Germinal center (tissue), 1 donor: ENCODE data around the gene IL2RA.
A peak's percentile ranks its signal among the peaks of the same experiment; 100 is the strongest.
"Not testable (repeated sequence)": the region's sequence is repeated elsewhere in the genome, so short reads cannot be mapped to it uniquely, and the experiment has no call there.

Source experiments
- DNase-seq: peaks from one replicate; pipeline ENCODE4 v3.0.0; 2012; ENCODE audit warnings: mixed read lengths, low spot score

IL2RA gene

DNA sequence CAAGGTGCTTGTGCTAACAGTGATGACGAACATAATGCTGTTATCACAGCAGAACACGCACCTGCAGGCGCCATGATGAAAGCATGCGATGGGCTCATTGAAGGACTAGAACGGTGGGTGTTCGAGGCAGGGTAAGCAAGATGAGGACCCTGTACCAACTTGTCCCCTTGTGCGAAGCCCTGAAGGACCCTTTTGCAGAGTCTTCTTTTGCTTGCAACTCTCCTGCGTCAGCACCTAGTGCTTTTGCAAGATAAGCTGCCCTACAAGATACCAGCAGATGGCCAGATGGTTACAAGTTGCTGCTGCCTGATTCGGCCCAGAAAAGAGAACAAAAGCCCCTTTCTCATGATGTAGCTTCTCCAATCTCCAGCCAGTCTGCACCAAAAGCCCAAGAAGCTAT is 80.6 kb downstream of the IL2RA start:
- DNase-seq = no peak

GRCh38 chr10:5978230-5978489 is 84.0 kb downstream of the IL2RA start:
- DNase-seq = no peak

- DNase-seq = peak; percentile 88
These were observed 84.5 kb downstream of the IL2RA start, which contains the start of gene IL15RA for GRCh38 chr10:5977471-5978229. Gene IL15RA, minus strand, starts transcription at chr10:5977543. Its CDS starts 51 bp downstream, at chr10:5977492.

GRCh38 chr10:5976512-5977470 is 85.4 kb downstream of the IL2RA start:
- peak; percentile 58 for DNase-seq

DNA sequence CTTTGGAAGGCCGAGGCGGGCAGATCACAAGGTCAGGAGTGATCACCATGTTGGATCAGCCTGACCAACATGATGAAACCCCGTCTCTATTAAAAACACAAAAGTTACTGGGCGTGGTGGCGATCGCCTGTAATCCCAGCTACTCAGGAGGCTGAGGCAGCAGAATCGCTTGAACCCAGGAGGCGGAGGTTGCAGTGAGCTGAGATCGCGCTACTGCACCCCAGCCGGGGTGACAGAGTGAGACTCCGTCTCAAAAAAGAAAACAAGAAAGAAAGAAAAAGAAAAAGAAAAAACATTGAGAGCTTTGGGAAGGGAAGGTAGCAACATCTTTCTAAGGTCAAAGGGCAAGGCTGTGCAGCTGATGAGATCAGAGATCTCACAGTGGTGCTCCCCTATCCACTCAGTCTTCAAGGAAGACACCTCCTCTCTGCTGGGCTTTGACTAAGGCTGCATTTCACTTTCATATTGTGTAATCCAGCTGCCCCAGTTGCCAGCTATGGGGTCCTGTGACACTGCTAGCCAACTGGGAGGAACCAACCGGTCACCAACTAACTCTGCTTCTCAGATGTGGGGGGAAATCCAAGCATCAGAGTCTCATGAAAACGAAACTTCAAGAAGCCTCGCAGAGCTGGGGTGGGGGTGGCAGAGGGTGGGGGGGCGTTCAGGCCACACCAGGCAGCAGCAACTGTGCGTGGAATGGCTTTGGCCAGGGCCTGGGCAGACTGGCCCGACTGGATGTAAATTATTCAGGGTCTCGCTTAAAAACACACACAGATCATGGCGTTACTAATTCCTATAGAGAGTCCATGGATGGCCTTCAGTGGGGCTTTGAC is 86.3 kb downstream of the IL2RA start:
- DNase-seq = peak; percentile 71

GRCh38 chr10:5973069-5973468 is 89.1 kb downstream of the IL2RA start:
- no peak for DNase-seq

DNA sequence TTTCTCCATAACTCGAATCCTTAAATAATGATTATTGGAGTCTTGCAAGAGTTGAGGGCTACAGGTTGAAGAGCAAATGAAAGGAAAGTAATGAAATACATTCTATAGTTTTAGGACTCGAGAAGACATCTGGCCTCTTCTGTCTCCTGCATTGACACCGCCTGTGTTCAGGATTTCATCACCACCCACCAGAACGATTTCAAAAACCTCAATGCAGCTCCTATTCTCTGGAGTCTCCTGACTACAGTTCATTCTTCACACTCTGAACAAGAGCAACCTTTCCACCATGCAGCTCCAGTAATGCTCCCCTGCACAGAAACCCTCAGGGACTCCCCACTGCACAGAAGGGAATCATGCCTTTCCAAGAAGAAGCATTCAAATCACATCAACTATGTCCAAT is 90.3 kb downstream of the IL2RA start:
- no peak for DNase-seq

- peak; percentile 43 for DNase-seq
These were observed 90.8 kb downstream of the IL2RA start for GRCh38 chr10:5971315-5971832.

GRCh38 chr10:5970527-5970926 is 91.6 kb downstream of the IL2RA start:
- no peak for DNase-seq

DNA sequence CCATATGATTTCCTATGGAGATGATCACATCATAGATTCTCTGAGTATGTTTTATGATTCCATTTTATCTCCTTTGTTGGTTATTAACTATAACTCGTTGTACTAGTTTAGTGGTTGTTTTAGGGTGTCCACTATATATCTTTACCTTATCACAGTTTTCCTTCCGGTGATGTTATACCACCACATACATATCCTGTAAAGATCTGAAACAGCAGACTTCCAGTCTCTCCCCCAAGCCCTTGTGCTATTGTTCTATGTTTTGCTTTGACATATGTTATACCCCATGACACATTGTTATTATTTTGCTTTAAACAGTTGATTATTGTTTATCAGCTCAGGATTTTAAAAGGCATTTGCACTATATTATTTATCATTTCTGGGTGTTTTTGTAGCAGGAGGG is 92.1 kb downstream of the IL2RA start:
- no peak for DNase-seq

DNA sequence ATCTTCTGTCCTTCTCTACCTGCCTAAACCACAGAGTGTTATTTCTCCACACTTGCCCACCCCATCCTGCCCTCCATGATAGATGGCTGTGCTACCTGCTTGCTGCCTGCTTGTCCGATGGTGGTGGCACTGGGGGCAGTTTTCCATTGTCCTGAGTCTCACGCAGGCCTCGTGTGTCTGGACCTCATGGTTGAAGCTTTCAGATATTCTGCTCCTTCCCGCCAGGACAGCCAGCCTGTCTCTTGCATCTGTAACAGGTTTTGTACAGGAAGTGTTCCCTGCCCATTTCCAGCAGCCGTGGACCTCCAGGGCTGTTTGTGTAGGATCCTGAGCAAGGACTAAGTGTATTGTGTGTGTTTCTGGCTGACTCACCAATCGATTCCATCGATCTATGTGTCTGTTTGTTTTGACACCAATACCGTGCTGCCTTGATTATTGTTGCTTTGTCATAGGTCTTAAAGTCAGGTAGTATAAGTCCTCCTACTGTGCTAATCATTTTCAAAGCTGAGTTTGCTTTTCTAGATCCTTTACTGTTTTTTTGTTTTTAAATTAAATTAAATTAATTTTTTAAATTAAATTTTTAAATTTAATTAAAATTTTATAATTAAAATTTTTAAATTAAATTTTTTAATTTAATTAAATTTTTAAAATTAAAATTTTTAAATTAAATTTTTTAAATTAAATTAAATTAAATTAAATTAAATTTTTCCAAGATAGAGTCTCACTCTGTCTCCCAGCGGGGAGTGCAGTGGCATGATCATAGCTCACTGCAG is 93.3 kb downstream of the IL2RA start:
- DNase-seq = no peak

- no peak for DNase-seq
These were observed 94.0 kb downstream of the IL2RA start for GRCh38 chr10:5968037-5968680.

GRCh38 chr10:5965266-5965665 is 96.9 kb downstream of the IL2RA start:
- DNase-seq = no peak

GRCh38 chr10:5964736-5965135 is 97.4 kb downstream of the IL2RA start:
- no peak for DNase-seq

DNA sequence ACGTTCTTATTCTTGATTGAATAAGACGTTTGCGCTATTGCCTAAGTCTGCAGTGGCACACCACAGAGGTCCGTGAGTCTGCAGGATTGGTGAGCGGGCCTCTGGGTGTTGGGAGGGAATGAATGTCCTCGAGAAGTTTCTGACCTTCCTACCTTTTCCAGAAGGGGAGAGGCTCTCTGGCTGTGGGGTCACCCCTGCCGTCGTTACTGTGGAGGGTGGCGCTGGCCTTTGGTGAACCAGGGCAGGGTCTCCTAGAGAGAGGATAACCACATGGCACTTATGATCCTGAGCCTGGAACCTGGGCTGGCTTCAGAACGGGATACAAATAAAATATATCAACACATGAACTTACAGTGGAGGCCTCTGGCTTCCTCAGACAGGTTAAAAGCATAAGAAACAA is 98.6 kb downstream of the IL2RA start:
- DNase-seq = no peak

DNA sequence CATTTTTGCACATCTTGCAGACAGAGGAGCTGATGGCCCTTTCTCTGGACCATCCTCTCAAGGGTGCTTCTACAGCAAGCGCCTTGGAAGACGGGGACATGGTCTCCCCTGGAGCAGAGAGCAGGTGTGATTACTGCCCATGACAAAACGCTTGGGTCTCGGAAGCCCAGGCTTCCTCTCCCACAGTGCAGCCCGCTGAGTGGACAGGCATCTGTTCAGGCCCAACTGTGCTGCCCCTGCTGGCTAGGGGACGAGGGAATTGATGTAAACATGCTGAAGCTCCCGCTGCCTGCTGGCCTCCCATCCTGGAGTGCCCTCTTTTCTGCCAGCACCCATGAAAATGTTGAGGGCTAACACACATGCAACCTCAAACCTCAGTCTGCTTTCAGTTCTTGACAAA is 99.1 kb downstream of the IL2RA start:
- no peak for DNase-seq

DNA sequence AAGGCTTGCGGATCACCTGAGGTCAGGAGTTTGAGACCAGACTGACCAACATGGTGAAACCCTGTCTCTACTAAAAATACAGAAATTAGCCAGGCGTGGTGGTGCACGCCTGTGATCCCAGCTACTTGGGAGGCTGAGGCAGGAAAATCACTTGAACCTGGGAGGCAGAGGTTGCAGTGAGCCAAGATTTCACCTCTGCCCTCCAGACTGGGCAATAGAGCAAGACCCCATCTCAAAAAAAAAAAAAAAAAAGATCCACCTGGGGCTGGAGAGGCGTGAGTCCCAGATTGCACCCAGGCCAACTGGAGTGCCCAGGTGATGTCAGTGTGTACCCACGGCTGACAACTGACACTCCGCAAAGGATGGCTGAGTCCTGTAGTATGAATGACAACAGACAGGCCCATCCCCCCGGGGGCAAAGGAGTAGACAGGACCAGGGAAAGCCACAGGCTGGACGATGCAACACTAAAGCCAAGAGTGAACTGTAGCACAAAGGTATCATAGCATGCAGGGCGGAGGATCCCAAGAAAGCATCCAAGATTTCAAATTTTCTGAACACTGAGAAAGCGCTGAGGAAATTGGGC is 99.7 kb downstream of the IL2RA start:
- not testable (repeated sequence) for DNase-seq

DNA sequence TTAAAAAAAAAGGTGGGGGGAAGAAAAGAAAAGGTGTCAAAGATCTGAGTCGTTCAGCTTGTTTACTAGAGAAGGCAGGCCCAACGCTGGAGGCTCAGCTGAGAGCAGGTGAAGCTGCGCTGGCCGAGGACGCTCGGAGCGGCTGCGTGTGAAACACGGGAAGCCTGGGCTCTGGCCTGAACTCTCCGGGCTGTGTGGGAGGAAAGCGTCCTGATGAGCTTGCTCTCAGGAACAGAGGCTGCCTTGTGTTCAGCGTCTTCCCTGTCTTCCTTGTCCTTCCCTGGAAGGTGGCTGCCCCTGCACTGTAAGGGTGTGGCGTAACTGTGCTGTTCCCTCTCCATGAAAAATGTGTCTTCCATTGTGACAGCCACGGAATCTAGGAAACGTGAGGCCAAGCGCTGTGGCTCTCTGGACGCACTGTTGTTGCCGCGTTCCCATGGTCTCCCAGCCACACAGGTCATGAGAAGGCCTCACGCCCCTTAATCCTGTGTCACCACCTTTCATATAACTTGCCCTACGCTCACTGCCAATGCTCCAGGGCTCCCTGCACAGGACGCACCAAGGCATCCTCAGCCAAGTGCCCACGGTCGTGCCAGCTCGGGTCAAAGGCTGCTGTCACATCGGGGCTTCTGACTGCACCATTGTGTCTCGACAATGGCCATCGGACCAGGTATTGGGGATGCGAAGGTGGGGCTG is 100.6 kb downstream of the IL2RA start:
- no peak for DNase-seq

- not testable (repeated sequence) for DNase-seq
These were observed 101.2 kb downstream of the IL2RA start for GRCh38 chr10:5960973-5961275.
